Fibroblast of mammary gland (primary cell): ENCODE data around the gene RASGEF1C.

ENCODE experiments used
- DNase-seq: peaks from one replicate; pipeline ENCODE4 v3.0.0-alpha.2; 2010; ENCODE audit warnings: low read depth
- H3K4me3 ChIP-seq: 2 replicates; pipeline ENCODE4 v1.5.1; 2011; ENCODE audit warnings: low read depth, mild to moderate bottlenecking, low read length, moderate library complexity; ENCODE audit not compliant: control insufficient read depth
- TF ChIP-seq, protein P1 (sequence below): conservative IDR thresholded peaks from 2 replicates; pipeline ENCODE4 v1.5.1; 2011; ENCODE audit warnings: low read depth, low read length, inconsistent platforms; ENCODE audit not compliant: control insufficient read depth, insufficient read depth

Gene RASGEF1C

DNA sequence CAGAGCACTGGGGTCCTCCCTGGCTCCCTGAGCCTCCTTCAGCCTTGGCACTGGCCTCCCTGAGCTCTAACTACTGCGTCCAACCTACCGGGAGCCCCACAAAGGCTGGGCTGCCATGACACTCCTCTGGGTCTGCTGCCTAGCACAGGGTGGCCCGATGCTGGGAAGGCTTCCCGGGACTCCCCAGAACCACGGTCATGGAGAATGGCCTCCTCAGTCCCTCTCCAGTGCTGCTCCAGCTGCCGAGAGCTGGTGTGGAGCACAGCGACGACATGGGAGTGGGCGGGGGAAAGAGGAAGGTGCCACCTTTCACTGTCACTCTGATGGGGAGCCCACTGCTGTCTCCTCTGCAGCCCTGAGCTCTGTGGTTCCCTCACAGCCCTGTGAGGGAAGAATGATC, 76.0 kb downstream of the RASGEF1C start:
- H3K4me3 ChIP-seq = no peak overlapping the region
- DNase-seq = no peak
- TF ChIP-seq, protein P1, sequence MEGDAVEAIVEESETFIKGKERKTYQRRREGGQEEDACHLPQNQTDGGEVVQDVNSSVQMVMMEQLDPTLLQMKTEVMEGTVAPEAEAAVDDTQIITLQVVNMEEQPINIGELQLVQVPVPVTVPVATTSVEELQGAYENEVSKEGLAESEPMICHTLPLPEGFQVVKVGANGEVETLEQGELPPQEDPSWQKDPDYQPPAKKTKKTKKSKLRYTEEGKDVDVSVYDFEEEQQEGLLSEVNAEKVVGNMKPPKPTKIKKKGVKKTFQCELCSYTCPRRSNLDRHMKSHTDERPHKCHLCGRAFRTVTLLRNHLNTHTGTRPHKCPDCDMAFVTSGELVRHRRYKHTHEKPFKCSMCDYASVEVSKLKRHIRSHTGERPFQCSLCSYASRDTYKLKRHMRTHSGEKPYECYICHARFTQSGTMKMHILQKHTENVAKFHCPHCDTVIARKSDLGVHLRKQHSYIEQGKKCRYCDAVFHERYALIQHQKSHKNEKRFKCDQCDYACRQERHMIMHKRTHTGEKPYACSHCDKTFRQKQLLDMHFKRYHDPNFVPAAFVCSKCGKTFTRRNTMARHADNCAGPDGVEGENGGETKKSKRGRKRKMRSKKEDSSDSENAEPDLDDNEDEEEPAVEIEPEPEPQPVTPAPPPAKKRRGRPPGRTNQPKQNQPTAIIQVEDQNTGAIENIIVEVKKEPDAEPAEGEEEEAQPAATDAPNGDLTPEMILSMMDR = no peak

DNA sequence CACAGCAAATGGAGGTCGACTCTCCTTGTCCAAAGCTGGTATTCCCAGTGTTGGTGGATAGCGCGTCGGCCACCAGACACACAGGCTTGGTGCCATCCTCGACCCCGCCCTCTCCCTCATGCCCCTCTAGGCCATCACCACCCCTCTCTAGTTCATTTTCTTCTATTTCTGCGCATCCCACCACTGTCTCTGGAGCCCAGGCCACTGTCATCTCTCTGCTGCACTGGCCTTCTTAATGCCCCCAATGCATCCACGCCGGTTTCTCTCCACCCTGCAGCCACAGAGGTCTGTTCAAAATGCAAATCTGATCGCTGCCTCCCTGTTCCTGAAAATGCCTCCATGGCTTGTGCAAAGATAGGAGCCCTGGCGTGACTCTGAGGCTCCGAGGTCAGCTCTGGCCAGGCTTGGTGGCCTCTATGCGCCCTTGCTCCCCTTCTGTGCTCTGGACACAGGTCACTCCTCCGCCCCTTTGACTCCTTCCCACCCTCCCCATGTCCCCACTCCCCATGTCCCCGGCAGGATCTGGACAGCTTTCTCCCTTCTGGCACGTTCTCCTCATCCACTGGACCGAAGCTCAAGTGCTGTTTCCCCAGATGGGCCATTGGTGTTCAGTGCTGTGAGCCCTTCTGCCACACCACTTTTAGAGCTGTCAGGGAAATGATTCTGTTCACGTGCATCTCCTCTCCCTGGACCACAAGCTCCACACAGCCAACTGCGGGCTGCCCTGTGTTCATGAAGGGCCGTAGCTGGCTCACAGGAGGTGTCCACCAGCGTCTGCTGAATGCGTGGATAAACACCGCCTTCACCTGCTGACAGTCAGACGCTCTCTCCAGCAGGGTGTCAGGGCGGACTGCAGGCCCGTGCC, 77.9 kb downstream of the RASGEF1C start:
- TF ChIP-seq, protein P1 = no peak
- no peak overlapping the region for H3K4me3 ChIP-seq
- DNase-seq = no peak

DNA sequence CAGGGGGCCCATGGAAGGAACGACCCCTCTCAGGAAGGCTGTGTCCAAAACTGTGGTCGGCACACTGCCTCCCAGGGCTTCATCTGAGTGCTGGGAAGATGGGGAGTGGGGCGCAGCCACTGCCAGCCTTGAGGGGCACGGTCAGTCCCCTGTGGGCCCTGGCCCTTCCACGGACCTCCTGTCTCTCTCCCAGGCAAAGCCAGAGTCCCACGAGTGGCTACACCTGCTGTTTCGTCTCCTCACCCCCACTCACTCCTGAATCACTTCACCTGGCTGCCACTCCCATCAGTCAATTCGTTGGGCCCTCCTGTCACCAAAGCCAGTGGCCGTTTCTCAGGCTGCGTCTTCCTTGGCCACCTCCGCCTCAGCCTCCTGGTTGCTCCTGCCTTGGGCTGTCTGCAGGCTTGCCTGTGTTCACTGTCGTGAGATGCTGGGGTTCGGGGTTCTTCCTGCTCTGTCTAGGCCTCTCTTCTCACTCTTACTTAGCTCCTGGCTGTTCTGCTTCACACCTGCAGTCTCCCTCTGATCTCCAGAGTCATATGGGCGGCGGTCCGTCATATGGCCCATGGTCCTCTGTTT, 78.6 kb downstream of the RASGEF1C start:
- no peak for DNase-seq
- H3K4me3 ChIP-seq = no peak overlapping the region
- TF ChIP-seq, protein P1 = no peak

DNA sequence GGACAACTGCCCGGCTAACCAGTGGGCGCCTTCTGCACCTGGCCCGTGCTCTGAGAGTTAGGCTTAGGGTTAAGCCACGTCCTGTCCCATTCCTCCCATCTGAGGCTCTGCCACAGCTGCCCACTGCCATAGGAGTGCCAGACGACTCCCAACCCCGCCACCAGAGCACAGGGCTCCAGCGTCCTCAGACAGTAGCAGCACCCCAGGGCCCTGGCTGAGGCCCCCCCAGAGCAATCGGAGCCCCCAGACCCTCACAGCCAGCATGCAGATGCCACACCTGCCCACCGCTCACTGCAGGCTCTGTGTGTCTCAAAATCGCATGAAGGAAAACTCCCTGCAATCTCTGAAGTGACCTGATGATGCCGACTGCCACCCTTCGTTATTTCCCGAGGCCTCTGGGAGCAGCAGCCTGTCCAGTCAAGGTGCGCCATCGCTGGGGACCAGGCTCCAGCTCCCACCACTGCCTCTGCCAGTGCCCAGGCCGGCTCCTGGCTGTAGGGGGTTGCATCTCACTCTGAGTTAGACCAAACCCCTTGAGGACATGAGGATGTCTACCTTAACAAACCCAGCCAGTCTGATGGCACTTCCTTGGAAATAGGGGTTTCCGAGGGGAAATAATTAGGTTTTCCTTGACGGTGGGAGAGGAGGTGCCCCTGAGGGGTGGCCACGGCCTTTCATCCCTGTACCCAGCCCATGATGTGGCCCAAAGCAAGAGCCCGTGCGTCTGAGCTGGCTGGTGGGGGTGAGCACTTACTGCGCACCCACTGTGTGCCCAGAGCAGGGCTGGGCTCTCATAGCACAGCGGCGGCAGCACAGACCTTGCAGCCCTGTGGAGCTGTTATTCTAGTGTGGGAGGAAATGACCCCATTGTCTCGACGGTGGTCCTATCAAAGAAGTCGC, 79.5 kb downstream of the RASGEF1C start:
- DNase-seq = no peak
- TF ChIP-seq, protein P1 = no peak
- no peak overlapping the region for H3K4me3 ChIP-seq

DNA sequence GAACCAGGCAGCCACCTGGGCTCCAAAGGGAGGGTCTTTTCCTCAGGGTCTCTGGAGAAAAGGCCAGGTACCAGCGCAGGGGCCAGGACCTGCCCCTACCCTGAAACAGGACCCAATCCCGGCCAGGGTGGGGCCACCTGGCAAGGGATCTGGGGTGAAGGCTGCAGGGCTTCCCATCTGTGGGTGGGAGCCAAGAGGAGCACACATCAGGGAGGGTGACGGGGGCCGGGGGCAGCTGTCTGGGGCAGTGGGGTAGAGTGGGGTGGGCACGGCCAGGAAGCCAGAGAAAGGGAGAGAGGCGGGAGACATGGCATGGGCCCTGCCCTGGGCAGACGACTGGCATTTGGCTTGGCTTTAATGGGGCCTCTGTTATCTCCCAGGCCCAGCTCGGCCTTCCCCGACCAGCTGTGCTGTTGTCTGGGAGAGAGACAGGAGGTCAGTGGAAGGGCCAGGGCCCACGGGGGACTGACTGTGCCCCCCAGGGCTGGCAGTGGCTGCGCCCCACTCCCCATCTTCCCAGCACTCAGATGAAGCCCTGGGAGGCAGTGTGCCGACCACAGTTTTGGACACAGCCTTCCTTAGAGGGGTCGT, 80.2 kb downstream of the RASGEF1C start:
- TF ChIP-seq, protein P1 = no peak
- H3K4me3 ChIP-seq = no peak overlapping the region
- DNase-seq = no peak
